Endothelial cell of umbilical vein (primary cell): ENCODE data around the gene FAM200C. TPM values are rescaled to one million over a fixed set of nuclear protein-coding genes. Genes with fewer than 3 reads are reported as not detected.

Experiments
- BruUV-seq: library from RNA; stranded (reverse); fragments of 400-500 nt; replicated peaks from 2 replicates; lab custom pipeline; 2021; lab: Mats Ljungman, UMichigan
- CTCF ChIA-PET: fragments of 300-600, 350-600 bp; sonication (Branson Sonifier 250); formaldehyde crosslinking; loops from one replicate; lab custom pipeline; 2021; ENCODE audit warnings: antibody characterized with exemption, inconsistent platforms; lab: Charles Lee
- POLR2A ChIA-PET: fragments of 300-600, 350-600 bp; sonication (Branson Sonifier 250); formaldehyde crosslinking; loops from one replicate; lab custom pipeline; 2021; ENCODE audit warnings: antibody characterized with exemption, inconsistent platforms; lab: Charles Lee
- DNase-seq: peaks from one replicate; pipeline ENCODE4 v3.0.0-alpha.2; 2011; ENCODE audit warnings: low read depth, low spot score
- FAIRE-seq: peaks from 2 replicates; lab custom pipeline; 2011; peaks lifted over from hg19 to GRCh38; lab: Jason Lieb, UNC
- H2AFZ ChIP-seq: 2 replicates; pipeline ENCODE4 v1.6.0; 2012; ENCODE audit warnings: low read depth, low read length, control low read depth, inconsistent platforms
- H3K27ac ChIP-seq: 2 replicates; pipeline ENCODE4 v1.5.1; 2011; ENCODE audit warnings: low read depth, mild to moderate bottlenecking, control low read depth, low read length, moderate library complexity; ENCODE audit not compliant: insufficient read depth
- H3K27me3 ChIP-seq, 2 experiments: 2 replicates each; pipeline versions ENCODE4 v1.6.0 to v1.6.1; 2011; ENCODE audit warnings: low read length in 2 of 2, mixed read lengths in 1 of 2; ENCODE audit not compliant: control insufficient read depth in 2 of 2, insufficient read depth in 2 of 2
- H3K36me3 ChIP-seq, 2 experiments: 2 replicates in 1 of 2; 3 replicates in 1 of 2; pipeline ENCODE4 v1.5.1; 2011; ENCODE audit warnings: low read length in 2 of 2, mild to moderate bottlenecking in 1 of 2, moderate library complexity in 1 of 2; ENCODE audit not compliant: control insufficient read depth in 2 of 2, insufficient read depth in 2 of 2; ENCODE audit errors: extremely low read depth in 1 of 2
- H3K4me1 ChIP-seq: 3 replicates; pipeline ENCODE4 v1.5.1; 2011; ENCODE audit warnings: mild to moderate bottlenecking, low read length; ENCODE audit not compliant: control insufficient read depth, insufficient read depth; ENCODE audit errors: extremely low read depth
- H3K4me2 ChIP-seq: 2 replicates; pipeline ENCODE4 v1.6.1; 2011; ENCODE audit warnings: low read length, control low read depth, mixed read lengths; ENCODE audit not compliant: insufficient read depth
- H3K4me3 ChIP-seq, 3 experiments: fragments of 200-600 bp in 1 of 3; sonication (generic), shearing (Covaris generic) in 1 of 3; replicated peaks in 1 of 3; 2 replicates each; pipeline ENCODE4 v1.5.1; 2011 to 2016; ENCODE audit warnings: control low read depth in 3 of 3, low read length in 3 of 3, mild to moderate bottlenecking in 2 of 3, inconsistent platforms in 1 of 3, low read depth in 1 of 3, moderate library complexity in 1 of 3; ENCODE audit not compliant: insufficient read depth in 1 of 3
- H3K79me2 ChIP-seq: 2 replicates; pipeline ENCODE4 v1.6.0; 2012; ENCODE audit warnings: low read length, inconsistent platforms; ENCODE audit not compliant: control insufficient read depth, insufficient read depth
- H3K9ac ChIP-seq: replicated peaks from 2 replicates; pipeline ENCODE3; 2011; ENCODE audit warnings: low read length, control low read depth; ENCODE audit not compliant: insufficient read depth; ENCODE audit errors: extremely low read depth
- H3K9me1 ChIP-seq: replicated peaks from 3 replicates; pipeline ENCODE4 v1.6.0; 2011; ENCODE audit warnings: mild to moderate bottlenecking, low read length; ENCODE audit not compliant: control insufficient read depth, insufficient read depth; ENCODE audit errors: extremely low read depth
- H3K9me3 ChIP-seq: replicated peaks from 2 replicates; pipeline ENCODE4 v1.5.1; 2012; ENCODE audit warnings: low read length, inconsistent platforms; ENCODE audit not compliant: control insufficient read depth, insufficient read depth
- H4K20me1 ChIP-seq: replicated peaks from 2 replicates; pipeline ENCODE3; 2011; ENCODE audit warnings: mild to moderate bottlenecking, low read length; ENCODE audit not compliant: control insufficient read depth, insufficient read depth; ENCODE audit errors: extremely low read depth
- CTCF ChIP-seq, 2 donors: IDR thresholded peaks; 1 replicate in 1 of 2; 2 replicates in 1 of 2; pipeline ENCODE4 v1.5.1; 2011; ENCODE audit warnings: low read length in 2 of 2, mild to moderate bottlenecking in 2 of 2, moderate library complexity in 2 of 2, control low read depth in 1 of 2, inconsistent platforms in 1 of 2, low read depth in 1 of 2; ENCODE audit not compliant: insufficient read depth in 1 of 2; ENCODE audit errors: extremely low read depth in 1 of 2
- EZH2 ChIP-seq: IDR thresholded peaks from 2 replicates; pipeline ENCODE4 v1.6.1; 2012; ENCODE audit warnings: borderline replicate concordance, low read depth, mild to moderate bottlenecking, moderate library complexity, low read length, inconsistent platforms; ENCODE audit not compliant: severe bottlenecking
- FOS ChIP-seq: IDR thresholded peaks from 2 replicates; pipeline ENCODE4 v1.6.1; 2011; ENCODE audit warnings: mild to moderate bottlenecking, low read length, moderate library complexity, borderline replicate concordance; ENCODE audit not compliant: insufficient read depth
- GATA2 ChIP-seq: IDR thresholded peaks from 2 replicates; pipeline ENCODE4 v1.7.0; 2011; ENCODE audit warnings: low read depth, mild to moderate bottlenecking, moderate library complexity, mixed read lengths, low read length; ENCODE audit not compliant: insufficient read length, insufficient read depth
- JUN ChIP-seq: IDR thresholded peaks from 2 replicates; pipeline ENCODE4 v1.6.1; 2011; ENCODE audit warnings: borderline replicate concordance, low read depth; ENCODE audit not compliant: insufficient read length, insufficient read depth
- MAX ChIP-seq: IDR thresholded peaks from 2 replicates; pipeline ENCODE4 v1.6.1; 2011; ENCODE audit not compliant: insufficient read depth, insufficient read length
- MYC ChIP-seq: IDR thresholded peaks from one replicate; pipeline ENCODE4 v1.6.1; 2011; ENCODE audit warnings: mild to moderate bottlenecking, low read depth, low read length
- POLR2A ChIP-seq: IDR thresholded peaks from 2 replicates; pipeline ENCODE4 v1.6.1; 2012; ENCODE audit warnings: low read depth, mild to moderate bottlenecking, control low read depth, low read length
- POLR2AphosphoS5 ChIP-seq: IDR thresholded peaks from 2 replicates; pipeline ENCODE4 v1.6.1; 2012; ENCODE audit warnings: low read depth, mild to moderate bottlenecking, control low read depth, low read length, moderate library complexity; ENCODE audit not compliant: insufficient read depth
- dilution Hi-C: fragments of 300-500 bp; cut with MboI; formaldehyde crosslinking; loops from one replicate; pipeline ENCODE4 v1.15.0; 2019; ENCODE audit warnings: low sequenced_read_pairs; ENCODE audit not compliant: extremely low pct_ligation_motif_present
- intact Hi-C: fragments of 100-400 bp; cut with micrococcal nuclease; formaldehyde crosslinking; loops from one replicate; pipeline ENCODE4 v1.10.0; 2022
- polyA plus RNA-seq, 4 experiments: library from polyadenylated mRNA; depleted of rRNA in 3 of 4; stranded (reverse) in 3 of 4; unstranded in 1 of 4; fragments of >200 nt; gene quantifications; 2 replicates each; pipeline versions ENCODE4 v1.2.1 to v1.2.3, GENCODE V29; 2011 to 2012; ENCODE audit warnings: missing spikeins in 1 of 4
- total RNA-seq: library from RNA; stranded (reverse); gene quantifications from 2 replicates; pipeline ENCODE4 v1.2.3, GENCODE V29; 2021

Gene FAM200C
- total and polyA plus RNA-seq, 2 donors (not counting 3 experiments of a cell fraction or from before 2014, with no cell fraction given) = 0.76 to 2.7 TPM

GRCh38 chr5:160436017-160436416, 36.2 kb upstream of the FAM200C start:
- H3K79me2 ChIP-seq = no peaks in the 10 kb centered on the region
- no TSS peak for BruUV-seq
- dilution Hi-C loops (no loop called here), intact Hi-C loops (loop anchor here (5.0 kb wide), 1 partner anchor 196 kb away; no protein-coding TSS in a partner anchor)
- no peak overlapping the region for H3K4me2 ChIP-seq
- TF ChIP-seq MAX (no peak), JUN (no peak), GATA2 (no peak), POLR2AphosphoS5 (no peak), CTCF (IDR thresholded peaks at IDR 0.05; ENCODE audit: extremely low read depth in 1 of 2, insufficient read depth in 1 of 2, low read depth in 1 of 2, low read length in 2 of 2) (no peak), EZH2 (no peak), POLR2A (no peak), FOS (no peak), MYC (no peak)
- ChIA-PET CTCF (interaction anchor here (0.5 kb wide), 1 partner anchor 16 kb away, joined by 3 read pairs; no protein-coding TSS in a partner anchor), POLR2A (no interaction called here)
- H3K9ac ChIP-seq = no peak overlapping the region
- peaks cover 10% of the 10 kb centered on the region for H3K4me1 ChIP-seq
- no peaks in the 10 kb centered on the region for H3K9me3 ChIP-seq
- no peak overlapping the region for H3K4me3 ChIP-seq
- peaks cover 0 to 6% of the 10 kb centered on the region in 2 experiments for H3K27me3 ChIP-seq
- no peaks in the 10 kb centered on the region for H3K9me1 ChIP-seq
- H4K20me1 ChIP-seq = no peaks in the 10 kb centered on the region
- FAIRE-seq (no peak), DNase-seq (no peak)
- H2AFZ ChIP-seq = no peak overlapping the region
- H3K27ac ChIP-seq = no peak overlapping the region
- H3K36me3 ChIP-seq = no peaks in the 10 kb centered on the region
